Muscle of arm (tissue), 14 donors: ENCODE results near the gene SPIN1. TPM values are rescaled to one million over a fixed set of nuclear protein-coding genes. Genes with fewer than 3 reads are reported as not detected.
"Not testable (repeated sequence)": the region's sequence is repeated elsewhere in the genome, so short reads cannot be mapped to it uniquely, and the experiment has no call there.

Source experiments
- DNase-seq: peaks from one replicate; pipeline ENCODE4 v3.0.0-alpha.2; 2013
- long read RNA-seq, 11 donors: transcript quantifications; one replicate each; lab custom pipeline, GENCODE V29; 2026
- polyA plus RNA-seq, 12 donors: library from polyadenylated mRNA; unstranded; fragments of 120-200 nt; gene quantifications; one replicate each; pipeline ENCODE4 v1.2.1, GENCODE V29; 2013; ENCODE audit not compliant: insufficient read length in 12 of 12

The SPIN1 gene
- polyA plus RNA-seq, result 10 to 100 TPM in 11 of 12 donors, not detected in 1; 57.5 to 85.0 (median 75.6) TPM
- long read RNA-seq, donor 1, full-length matches to known transcripts, result 18 of 50 reads
- long read RNA-seq, donor 1, partial matches to known transcripts, result 32 of 50 reads
- long read RNA-seq, donor 1, other reads (novel, unspliced or antisense), result 0 of 50 reads
- long read RNA-seq, donor 2, full-length matches to known transcripts, result 26 of 68 reads
- long read RNA-seq, donor 2, partial matches to known transcripts, result 42 of 68 reads
- long read RNA-seq, donor 2, other reads (novel, unspliced or antisense), result 0 of 68 reads
- long read RNA-seq, donor 3, full-length matches to known transcripts, result 5 of 5 reads
- long read RNA-seq, donor 3, partial matches to known transcripts, result 0 of 5 reads
- long read RNA-seq, donor 3, other reads (novel, unspliced or antisense), result 0 of 5 reads
- long read RNA-seq, donor 4, full-length matches to known transcripts, result 5 of 14 reads
- long read RNA-seq, donor 4, partial matches to known transcripts, result 9 of 14 reads
- long read RNA-seq, donor 4, other reads (novel, unspliced or antisense), result 0 of 14 reads
- long read RNA-seq, donor 5, result 0 reads
- long read RNA-seq, donor 6, full-length matches to known transcripts, result 10 of 28 reads
- long read RNA-seq, donor 6, partial matches to known transcripts, result 18 of 28 reads
- long read RNA-seq, donor 6, other reads (novel, unspliced or antisense), result 0 of 28 reads
- long read RNA-seq, donor 7, full-length matches to known transcripts, result 10 of 10 reads
- long read RNA-seq, donor 7, partial matches to known transcripts, result 0 of 10 reads
- long read RNA-seq, donor 7, other reads (novel, unspliced or antisense), result 0 of 10 reads
- long read RNA-seq, donor 8, full-length matches to known transcripts, result 19 of 19 reads
- long read RNA-seq, donor 8, partial matches to known transcripts, result 0 of 19 reads
- long read RNA-seq, donor 8, other reads (novel, unspliced or antisense), result 0 of 19 reads
- long read RNA-seq, donor 9, full-length matches to known transcripts, result 12 of 12 reads
- long read RNA-seq, donor 9, partial matches to known transcripts, result 0 of 12 reads
- long read RNA-seq, donor 9, other reads (novel, unspliced or antisense), result 0 of 12 reads
- long read RNA-seq, donor 10, full-length matches to known transcripts, result 15 of 15 reads
- long read RNA-seq, donor 10, partial matches to known transcripts, result 0 of 15 reads
- long read RNA-seq, donor 10, other reads (novel, unspliced or antisense), result 0 of 15 reads
- long read RNA-seq, donor 11, full-length matches to known transcripts, result 22 of 27 reads
- long read RNA-seq, donor 11, partial matches to known transcripts, result 0 of 27 reads
- long read RNA-seq, donor 11, other reads (novel, unspliced or antisense), result 5 of 27 reads

- DNase-seq, result peak; percentile 77
Observed at GRCh38 chr9:88388203-88388885, at the start of gene SPIN1. Gene SPIN1, plus strand, starts transcription at chr9:88388444. Its CDS starts 38,096 bp downstream, at chr9:88426540.

- DNase-seq, result no peak
Observed at GRCh38 chr9:88339317-88339716, 48.9 kb upstream of the SPIN1 start.

GRCh38 chr9:88342246-88342645 is 46.0 kb upstream of the SPIN1 start:
- no peak for DNase-seq

GRCh38 chr9:88344013-88344412 is 44.2 kb upstream of the SPIN1 start:
- no peak for DNase-seq

- not testable (repeated sequence) for DNase-seq
Observed at GRCh38 chr9:88350354-88350753, 37.9 kb upstream of the SPIN1 start.

- DNase-seq, result no peak
Observed at GRCh38 chr9:88355166-88355565, 33.1 kb upstream of the SPIN1 start.

GRCh38 chr9:88357250-88357649 is 31.0 kb upstream of the SPIN1 start:
- DNase-seq, result not testable (repeated sequence)

- no peak for DNase-seq
Observed at GRCh38 chr9:88358723-88359122, 29.5 kb upstream of the SPIN1 start.

- DNase-seq, result no peak
Observed at GRCh38 chr9:88359974-88360373, 28.3 kb upstream of the SPIN1 start.

GRCh38 chr9:88362681-88363080 is 25.6 kb upstream of the SPIN1 start:
- no peak for DNase-seq

GRCh38 chr9:88363661-88364060 is 24.6 kb upstream of the SPIN1 start:
- no peak for DNase-seq

GRCh38 chr9:88364706-88365105 is 23.5 kb upstream of the SPIN1 start:
- no peak for DNase-seq

- DNase-seq, result no peak
Observed at GRCh38 chr9:88370346-88370745, 17.9 kb upstream of the SPIN1 start.

- no peak for DNase-seq
Observed at GRCh38 chr9:88372103-88372654, 16.1 kb upstream of the SPIN1 start.

GRCh38 chr9:88373045-88373444 is 15.2 kb upstream of the SPIN1 start:
- DNase-seq, result no peak

GRCh38 chr9:88378317-88378716 is 9.9 kb upstream of the SPIN1 start:
- no peak for DNase-seq

- no peak for DNase-seq
Observed at GRCh38 chr9:88379352-88379751, 8.9 kb upstream of the SPIN1 start.

GRCh38 chr9:88380118-88380517 is 8.1 kb upstream of the SPIN1 start:
- DNase-seq, result no peak

GRCh38 chr9:88381322-88381721 is 6.9 kb upstream of the SPIN1 start:
- not testable (repeated sequence) for DNase-seq

GRCh38 chr9:88383176-88383575 is 5.1 kb upstream of the SPIN1 start:
- no peak for DNase-seq

- not testable (repeated sequence) for DNase-seq
Observed at GRCh38 chr9:88386137-88386536, 2.1 kb upstream of the SPIN1 start.
